Astrocyte of the spinal cord (primary cell): ENCODE results near the gene SLC9A7.

Experiments used
- DNase-seq: peaks from one replicate; pipeline ENCODE4 v3.0.0; 2011; ENCODE audit warnings: low read depth, low spot score
- H3K4me3 ChIP-seq: 2 replicates; pipeline ENCODE4 v1.5.1; 2011; ENCODE audit warnings: low read depth, mild to moderate bottlenecking, low read length, moderate library complexity
- CTCF ChIP-seq: IDR thresholded peaks from 2 replicates; pipeline ENCODE4 v1.5.1; 2012; ENCODE audit warnings: low read depth, mild to moderate bottlenecking, low read length, inconsistent platforms
- in situ Hi-C: cut with HindIII; loops from 2 replicates; pipeline ENCODE4 v1.10.0; 2017; ENCODE audit warnings: low sequenced_read_pairs

Gene SLC9A7

DNA sequence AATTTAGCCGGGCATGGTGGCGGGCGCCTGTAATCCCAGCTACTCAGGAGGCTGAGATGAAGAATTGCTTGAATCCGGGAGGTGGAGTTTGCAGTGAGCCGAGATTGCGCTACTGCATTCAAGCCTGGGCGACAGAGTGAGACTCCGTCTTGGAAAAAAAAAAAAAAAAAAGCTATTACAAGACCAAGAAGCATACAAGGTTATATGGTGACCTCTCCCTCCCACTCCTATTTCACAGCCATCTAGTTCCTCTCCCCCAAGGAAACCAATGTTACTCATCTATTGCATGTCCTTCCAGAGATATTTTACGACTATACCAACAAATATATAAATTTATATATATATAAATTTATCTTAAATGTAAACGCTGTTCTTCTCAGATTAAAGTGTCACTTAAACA lies 3.2 kb downstream of the SLC9A7 start:
- TF ChIP-seq CTCF, result no peak
- in situ Hi-C loops, result no loop called here
- DNase-seq, result no peak
- H3K4me3 ChIP-seq, result no peak overlapping the region

- H3K4me3 ChIP-seq, result no peak overlapping the region
- in situ Hi-C loops, result no loop called here
- no peak for DNase-seq
Measured at GRCh38 chrX:46754586-46755061, 4.3 kb downstream of the SLC9A7 start.

GRCh38 chrX:46754036-46754435 lies 4.9 kb downstream of the SLC9A7 start:
- TF ChIP-seq CTCF, result no peak
- H3K4me3 ChIP-seq, result no peak overlapping the region
- in situ Hi-C loops, result no loop called here
- DNase-seq, result no peak

More at GRCh38 chrX:46754586-46755061, 4.3 kb downstream of the SLC9A7 start:
- TF ChIP-seq CTCF, result no peak

- no peak overlapping the region for H3K4me3 ChIP-seq
- in situ Hi-C loops, result no loop called here
Measured at GRCh38 chrX:46750889-46751288, 8.0 kb downstream of the SLC9A7 start.

GRCh38 chrX:46744009-46744408 lies 14.9 kb downstream of the SLC9A7 start:
- TF ChIP-seq CTCF, result no peak
- DNase-seq, result no peak
- no peak overlapping the region for H3K4me3 ChIP-seq
- in situ Hi-C loops, result no loop called here

More at GRCh38 chrX:46750889-46751288, 8.0 kb downstream of the SLC9A7 start:
- no peak for DNase-seq
- TF ChIP-seq CTCF, result no peak

- TF ChIP-seq CTCF, result no peak
- no peak for DNase-seq
- no peak overlapping the region for H3K4me3 ChIP-seq
- in situ Hi-C loops, result no loop called here
Measured at GRCh38 chrX:46743046-46743445, 15.9 kb downstream of the SLC9A7 start.

GRCh38 chrX:46739736-46740135 lies 19.2 kb downstream of the SLC9A7 start:
- in situ Hi-C loops, result no loop called here
- TF ChIP-seq CTCF, result no peak
- H3K4me3 ChIP-seq, result no peak overlapping the region
- no peak for DNase-seq
